ENCODE measurements around the gene PDE3B.
A peak's percentile ranks its signal among the peaks of the same experiment; 100 is the strongest.

- TF ChIP-seq CTCF (IDR thresholded peaks at IDR 0.05) (peak in 2 of 7 experiments; percentile 5 to 8), POLR2A (IDR thresholded peaks at IDR 0.05) (no peak)
Measured at GRCh38 chr11:14657841-14658240, 14.2 kb downstream of the PDE3B start.
